HepG2 (cell line): ENCODE results near the gene ITCH. TPM values are rescaled to one million over a fixed set of nuclear protein-coding genes. Genes with fewer than 3 reads are reported as not detected.

Experiments
- ARID4A ChIP-seq: sonication (generic); formaldehyde crosslinking; IDR thresholded peaks from 2 replicates; pipeline ENCODE4 v1.5.0; 2020; ENCODE audit warnings: mild to moderate bottlenecking, missing genetic modification reagents, borderline replicate concordance
- ATRX ChIP-seq: sonication (generic); formaldehyde crosslinking; IDR thresholded peaks from 2 replicates; pipeline ENCODE4 v1.4.0; 2020; ENCODE audit warnings: missing genetic modification reagents, borderline replicate concordance
- CENPX ChIP-seq: sonication (generic); formaldehyde crosslinking; IDR thresholded peaks from 2 replicates; pipeline ENCODE4 v1.9.0; 2021; ENCODE audit warnings: mild to moderate bottlenecking, missing genetic modification reagents, moderate library complexity
- FOXO4 ChIP-seq: sonication (generic); formaldehyde crosslinking; conservative IDR thresholded peaks from 2 replicates; pipeline ENCODE4 v1.8.1; 2023; ENCODE audit warnings: missing genetic modification reagents
- HIC2 ChIP-seq: sonication (generic); formaldehyde crosslinking; IDR thresholded peaks from 2 replicates; pipeline ENCODE4 v1.9.0; 2022; ENCODE audit warnings: low read depth, missing genetic modification reagents
- HOXD1 ChIP-seq: sonication (generic); formaldehyde crosslinking; IDR thresholded peaks from 2 replicates; pipeline ENCODE4 v1.5.0; 2020; ENCODE audit warnings: missing genetic modification reagents
- KDM1A ChIP-seq: IDR thresholded peaks from 2 replicates; pipeline ENCODE4 v1.6.1; 2016; ENCODE audit warnings: missing compliant biosample characterization
- MIER2 ChIP-seq: IDR thresholded peaks from 2 replicates; pipeline ENCODE4 v1.6.1; 2016; ENCODE audit warnings: missing biosample characterization, missing genetic modification reagents
- SCMH1 ChIP-seq: sonication (generic); formaldehyde crosslinking; IDR thresholded peaks from 2 replicates; pipeline ENCODE4 v1.9.0; 2021; ENCODE audit warnings: missing genetic modification reagents, mild to moderate bottlenecking, borderline replicate concordance
- SKIL ChIP-seq: sonication (generic); formaldehyde crosslinking; IDR thresholded peaks from 2 replicates; pipeline ENCODE4 v1.8.0; 2022; ENCODE audit warnings: missing genetic modification reagents, mild to moderate bottlenecking, moderate library complexity, borderline replicate concordance
- TAF1 ChIP-seq: sonication (generic); formaldehyde crosslinking; IDR thresholded peaks from 2 replicates; pipeline ENCODE4 v1.4.0; 2020; ENCODE audit warnings: missing genetic modification reagents
- ZFP36L1 ChIP-seq: sonication (generic); formaldehyde crosslinking; IDR thresholded peaks from 2 replicates; pipeline ENCODE4 v1.8.0; 2022; ENCODE audit warnings: mild to moderate bottlenecking, missing genetic modification reagents, moderate library complexity
- ZNF597 ChIP-seq: sonication (generic); formaldehyde crosslinking; IDR thresholded peaks from 2 replicates; pipeline ENCODE4 v1.5.0; 2020; ENCODE audit warnings: missing genetic modification reagents
- ZNF674 ChIP-seq: sonication (generic); formaldehyde crosslinking; IDR thresholded peaks from 2 replicates; pipeline ENCODE4 v1.5.0; 2020; ENCODE audit warnings: low read depth, mild to moderate bottlenecking, missing genetic modification reagents
- ZSCAN5A ChIP-seq: sonication (generic); formaldehyde crosslinking; IDR thresholded peaks from 2 replicates; pipeline ENCODE4 v1.8.0; 2022; ENCODE audit warnings: mild to moderate bottlenecking, missing genetic modification reagents, borderline replicate concordance
- polyA plus RNA-seq, 8 experiments: library from polyadenylated mRNA; depleted of rRNA in 3 of 8; stranded (reverse) in 7 of 8; unstranded in 1 of 8; fragments of >200 nt; fragmentation: Illumina TruSeq in 4 of 8; extraction: Trizol in 4 of 8; gene quantifications; 2 replicates each; pipeline versions ENCODE4 v1.2.1 to v1.2.3, GENCODE V29; 2011 to 2016; ENCODE audit warnings: low read depth in 4 of 8, missing spikeins in 1 of 8, mixed read lengths in 1 of 8; ENCODE audit not compliant: insufficient read depth in 1 of 8
- total RNA-seq, 5 experiments: library from RNA; depleted of rRNA; stranded (reverse); fragments of >200 nt; fragmentation: Illumina TruSeq; extraction: Trizol; gene quantifications; 2 replicates each; pipeline ENCODE4 v1.2.3, GENCODE V29; 2016; ENCODE audit warnings: low read depth in 1 of 5

The ITCH gene
- total and polyA plus RNA-seq, 2 of the 13 experiments (the other 11 are each of a cell fraction or from before 2014, with no cell fraction given), result 20.5 to 112 TPM

- TF ChIP-seq ZSCAN5A (CRISPR knock-in tag), result no peak
- no peak for TF ChIP-seq FOXO4 (CRISPR knock-in tag)
- no peak for TF ChIP-seq ATRX (CRISPR knock-in tag)
- no peak for TF ChIP-seq TAF1 (CRISPR knock-in tag)
- no peak for TF ChIP-seq HOXD1 (CRISPR knock-in tag)
- TF ChIP-seq KDM1A (CRISPR knock-in tag), result no peak
- TF ChIP-seq HIC2, result no peak
- no peak for TF ChIP-seq SKIL (CRISPR knock-in tag)
- no peak for TF ChIP-seq ZNF597 (CRISPR knock-in tag)
- no peak for TF ChIP-seq CENPX (CRISPR knock-in tag)
- TF ChIP-seq ZNF674, result no peak
- no peak for TF ChIP-seq MIER2 (CRISPR knock-in tag)
- TF ChIP-seq ARID4A (CRISPR knock-in tag), result peak; percentile 35; the same call in 1 of the 2 replicates
- no peak for TF ChIP-seq ZFP36L1 (CRISPR knock-in tag)
- no peak for TF ChIP-seq SCMH1
These were observed 160.1 kb downstream of the ITCH start (continued) for GRCh38 chr20:34522969-34523871.
